NCI-H2196 treated with DMSO at 0.1 percent for 48 hours (cell line): ENCODE results near the gene PRAC2.
A peak's percentile ranks its signal among the peaks of the same experiment; 100 is the strongest.

Experiments
- DNase-seq: peaks from one replicate; lab custom pipeline; 2025; ENCODE audit not compliant: unreplicated experiment; lab: John Stamatoyannopoulos, UW

PRAC2 gene

DNA sequence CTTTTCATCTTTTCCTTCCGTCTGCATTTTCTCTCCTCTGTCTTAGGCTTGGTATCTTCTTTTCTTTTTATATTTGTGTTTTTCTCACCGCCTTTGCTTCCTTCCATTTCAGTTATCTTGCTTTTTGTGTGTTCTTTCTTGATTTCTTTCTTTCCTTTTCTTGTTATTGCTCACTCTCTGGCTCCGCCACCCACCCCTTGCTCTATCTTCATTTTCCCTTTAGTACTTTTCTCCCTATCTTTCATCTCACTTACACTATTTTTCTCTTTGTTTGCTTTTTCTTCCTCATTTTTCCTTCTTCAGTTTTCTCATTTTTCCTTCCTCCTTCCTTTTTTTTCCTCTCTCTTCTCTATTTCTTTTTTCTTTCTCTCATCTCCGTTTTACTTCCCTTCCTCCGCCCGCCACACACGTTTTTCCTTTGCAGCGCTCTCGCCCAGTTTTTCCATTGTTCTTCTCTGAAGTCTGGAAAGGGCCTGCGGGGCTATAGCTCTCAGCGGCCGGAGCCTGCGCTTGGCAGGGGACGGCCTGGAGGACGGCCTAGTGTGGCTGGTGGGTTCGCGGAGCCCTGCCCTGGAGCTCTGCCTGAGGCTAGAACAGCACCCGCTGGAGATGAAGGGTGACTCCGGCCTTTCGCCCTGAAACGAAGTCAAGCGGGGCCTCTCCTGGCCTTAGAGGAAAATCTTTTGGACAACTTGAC lies 10.8 kb downstream of the PRAC2 start:
- DNase-seq: no peak

DNA sequence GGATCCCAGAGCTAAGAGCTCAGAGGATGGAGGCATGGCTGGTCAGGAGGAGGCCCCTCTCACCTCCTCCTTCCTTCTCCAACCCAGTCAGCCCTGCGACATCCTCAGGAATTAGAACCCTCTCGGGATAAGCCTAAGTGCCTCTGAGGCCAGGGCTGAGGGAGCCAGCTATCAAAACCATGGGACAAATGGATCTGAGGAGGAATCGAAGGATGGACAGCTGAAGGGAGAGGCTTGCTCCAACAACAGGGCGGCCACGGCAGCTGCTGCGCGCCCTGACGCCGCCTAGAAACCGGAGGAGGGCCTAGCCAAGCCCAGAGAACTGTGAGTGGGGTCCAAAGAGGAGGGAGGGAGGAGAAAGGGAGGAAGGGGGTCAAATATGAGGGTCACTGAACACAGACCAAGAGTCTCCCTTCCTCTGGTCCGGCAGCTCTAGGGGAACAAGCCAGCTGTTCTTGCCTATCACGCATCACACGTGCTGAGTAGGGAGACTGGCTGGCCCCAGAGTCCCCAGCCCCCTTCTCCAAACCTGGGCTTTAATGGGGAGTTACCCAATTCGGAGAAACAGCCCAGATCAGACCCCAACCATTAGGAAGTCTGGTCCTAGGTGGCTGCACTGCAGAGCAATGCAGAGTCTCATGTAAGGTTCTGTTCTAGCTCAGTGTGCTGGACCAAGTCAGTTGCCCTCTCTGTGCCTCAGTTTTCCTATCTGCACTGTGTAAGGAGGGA lies 11.5 kb downstream of the PRAC2 start:
- no peak for DNase-seq

DNA sequence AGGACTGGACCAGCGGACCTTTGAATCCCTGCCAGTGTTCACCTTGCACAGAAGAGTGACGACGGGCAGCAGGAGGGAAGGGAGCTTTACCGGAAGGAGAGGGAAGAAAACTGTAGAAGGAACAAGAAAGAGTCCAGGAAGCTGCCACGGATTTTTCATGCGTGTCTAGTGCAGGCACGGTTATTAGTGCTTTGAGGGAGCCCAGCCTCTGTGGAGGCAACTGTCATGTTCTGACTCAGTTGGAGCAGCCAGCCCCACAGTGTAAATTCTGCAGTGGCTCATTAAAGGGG lies 12.0 kb downstream of the PRAC2 start:
- DNase-seq: no peak

DNA sequence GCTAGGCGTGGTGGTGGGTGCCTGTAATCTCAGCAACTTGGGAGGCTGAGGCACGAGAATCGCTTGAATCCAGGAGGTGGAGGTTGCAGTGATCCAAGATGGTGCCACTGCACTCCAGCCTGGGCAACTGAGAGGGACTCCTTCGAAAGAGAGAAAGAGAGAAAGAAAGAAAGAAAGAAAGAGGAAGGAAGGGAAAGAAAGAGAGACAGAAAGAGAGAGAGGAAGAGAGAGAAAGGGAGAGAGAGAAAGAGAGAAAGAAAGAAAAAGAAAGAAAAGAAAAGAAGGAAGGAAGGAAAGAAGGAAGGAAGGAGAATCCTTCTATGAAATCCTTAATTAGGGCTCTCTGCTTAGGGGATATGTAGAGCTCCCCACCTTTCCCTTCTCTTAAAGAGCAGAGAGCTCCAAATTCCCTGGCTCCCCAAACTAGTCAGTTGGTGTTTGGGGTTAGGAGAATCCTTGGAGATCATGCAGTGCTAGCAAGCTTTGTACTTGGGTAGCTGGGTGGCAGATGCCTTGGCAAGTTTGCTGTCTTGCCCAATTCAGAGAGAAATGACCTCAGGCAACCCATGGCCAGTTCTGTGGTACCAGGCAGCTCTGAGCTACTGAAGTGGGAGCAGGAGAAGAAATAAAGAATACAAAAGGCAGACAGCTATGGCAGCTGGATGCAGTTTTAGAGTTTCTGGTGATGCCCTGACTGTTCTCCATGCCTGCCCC lies 14.5 kb downstream of the PRAC2 start:
- no peak for DNase-seq

DNA sequence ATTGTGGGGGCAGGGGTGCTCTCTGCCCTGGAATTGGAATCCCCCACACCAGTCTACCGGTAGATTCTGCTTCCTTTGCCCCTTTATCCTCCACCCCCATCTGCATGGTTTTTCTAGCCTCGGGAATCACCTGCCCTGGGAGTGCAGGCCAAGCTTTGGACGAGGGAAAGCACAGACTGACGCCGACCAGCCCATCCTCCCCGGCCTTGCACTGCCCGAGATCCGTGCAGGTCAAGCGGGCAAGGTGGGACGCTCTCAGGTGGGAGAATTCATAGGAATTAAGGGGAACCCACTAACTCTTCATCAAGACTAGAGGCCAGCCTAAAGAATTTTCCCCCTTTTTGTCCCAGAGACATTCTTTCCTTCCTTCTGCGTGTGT lies 15.4 kb downstream of the PRAC2 start:
- DNase-seq: no peak

DNA sequence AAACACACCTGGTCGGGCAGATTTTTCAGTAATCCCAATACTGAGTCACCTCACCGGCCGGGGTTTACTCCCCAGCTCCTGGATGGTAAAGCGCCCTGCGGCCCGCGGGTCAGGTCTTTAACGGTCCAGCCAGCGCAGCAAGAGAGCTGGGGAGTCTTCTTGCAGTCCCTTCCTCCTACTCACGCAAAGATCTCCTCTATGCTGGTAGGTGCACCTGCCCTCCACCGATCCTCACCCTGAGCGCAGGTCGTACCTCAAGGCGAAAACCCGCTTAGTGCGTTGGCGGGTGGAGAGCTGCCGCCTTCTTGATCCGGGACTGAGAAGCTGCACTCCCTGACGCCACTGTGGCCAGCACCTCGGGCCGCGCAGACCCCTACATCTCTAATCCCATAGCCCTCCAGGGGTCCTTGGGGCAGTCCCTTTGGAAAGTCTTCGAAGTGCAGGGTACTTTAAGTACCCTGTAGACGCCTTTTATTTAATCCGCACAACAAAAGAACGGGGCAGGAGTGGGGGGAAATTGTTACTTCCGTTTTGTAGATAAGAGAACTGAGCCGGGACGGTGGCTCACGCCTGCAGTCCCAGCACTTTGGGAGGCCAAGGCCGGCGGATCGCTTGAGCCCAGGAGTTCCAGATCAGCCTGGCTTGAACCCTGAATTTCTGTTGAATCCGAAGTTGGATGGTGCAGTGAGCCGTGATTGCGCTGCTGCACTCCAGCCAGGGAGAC lies 16.0 kb downstream of the PRAC2 start:
- no peak for DNase-seq

DNA sequence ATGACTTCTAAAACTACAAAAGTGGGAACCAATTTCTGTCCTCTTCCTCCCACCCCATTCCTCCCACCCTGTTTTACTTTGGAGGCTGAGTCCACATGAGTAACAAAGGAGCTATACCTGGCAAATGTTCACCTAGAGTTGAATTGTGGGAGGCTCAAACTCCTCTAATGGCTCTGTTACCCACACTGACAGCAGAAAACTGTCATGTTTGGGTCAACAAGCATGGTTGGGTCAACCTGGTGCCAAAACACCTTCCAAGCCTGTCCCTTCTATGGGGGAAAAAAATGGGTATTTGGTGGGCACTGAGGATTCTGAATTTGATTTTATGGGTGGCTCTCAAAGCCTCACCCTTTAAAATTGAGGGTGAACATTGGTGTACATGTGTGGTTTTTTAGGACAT lies 17.6 kb downstream of the PRAC2 start:
- DNase-seq: no peak

DNA sequence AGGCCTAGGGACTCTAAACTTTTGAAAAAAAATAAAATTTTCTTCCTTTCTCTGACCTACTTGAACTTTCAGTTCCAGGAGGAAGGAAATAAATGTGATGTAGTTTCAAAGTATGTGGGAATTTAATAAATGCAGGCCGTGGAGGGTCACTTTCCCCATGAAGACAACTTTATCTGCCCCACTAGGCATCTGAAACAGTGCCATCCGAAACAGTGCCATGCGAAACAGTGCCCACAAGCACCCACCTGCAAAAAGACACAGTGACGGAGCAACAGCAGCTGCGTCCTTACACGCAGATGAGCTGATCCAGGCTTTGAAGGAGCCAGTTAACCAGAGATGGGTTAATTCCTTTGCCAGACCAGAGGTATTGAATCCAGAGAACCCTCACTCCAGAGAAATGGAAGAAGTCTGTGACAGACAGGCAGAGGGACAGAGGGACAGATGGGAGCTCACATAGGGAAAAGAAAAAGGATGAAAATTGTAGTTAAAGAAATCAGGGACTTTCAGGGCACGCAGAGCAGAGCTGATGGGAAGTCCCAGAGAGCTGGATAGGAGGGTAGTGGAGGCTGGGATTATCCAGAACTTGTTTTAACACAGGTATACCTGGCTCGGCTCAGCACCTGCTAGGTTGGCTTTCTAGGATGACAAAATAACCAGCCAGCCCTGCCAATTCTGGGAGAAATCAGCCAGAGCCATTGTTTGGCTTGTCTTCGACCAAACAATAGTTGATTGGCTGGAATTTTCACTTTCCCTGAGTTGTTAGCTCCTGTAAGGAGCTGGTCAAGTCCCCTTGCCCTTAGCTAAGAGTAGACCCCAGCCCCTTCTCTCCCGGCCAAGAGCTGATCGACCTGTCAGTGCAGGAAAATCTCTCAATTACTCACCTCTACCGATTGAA lies 22.6 kb downstream of the PRAC2 start:
- DNase-seq: peak; percentile 32

DNA sequence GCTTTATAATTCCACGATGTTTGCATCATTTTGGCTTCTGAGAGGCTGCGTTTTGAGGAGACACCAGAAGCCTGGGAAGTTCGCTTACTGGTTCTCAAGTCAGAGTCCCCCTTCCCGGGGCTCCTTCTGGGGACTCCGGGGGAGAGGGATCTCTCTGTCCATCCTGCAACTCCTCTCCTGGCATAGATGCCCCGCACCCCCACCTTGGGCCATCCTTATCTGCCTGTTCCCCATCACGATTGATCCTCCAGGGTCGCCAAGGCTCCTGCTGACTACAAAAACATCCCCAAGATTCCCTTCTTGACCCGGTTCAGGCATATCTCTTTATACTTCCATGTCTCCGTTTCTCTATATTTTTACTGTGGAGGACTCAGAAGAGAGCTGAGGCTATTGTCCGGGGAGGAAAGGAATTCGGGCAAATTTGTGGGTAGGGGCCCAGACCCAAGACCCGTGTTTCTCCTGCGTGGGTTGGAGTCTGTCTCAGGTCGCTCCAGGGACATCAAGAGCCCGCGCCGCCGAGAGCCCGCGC lies 24.0 kb downstream of the PRAC2 start:
- DNase-seq: no peak

DNA sequence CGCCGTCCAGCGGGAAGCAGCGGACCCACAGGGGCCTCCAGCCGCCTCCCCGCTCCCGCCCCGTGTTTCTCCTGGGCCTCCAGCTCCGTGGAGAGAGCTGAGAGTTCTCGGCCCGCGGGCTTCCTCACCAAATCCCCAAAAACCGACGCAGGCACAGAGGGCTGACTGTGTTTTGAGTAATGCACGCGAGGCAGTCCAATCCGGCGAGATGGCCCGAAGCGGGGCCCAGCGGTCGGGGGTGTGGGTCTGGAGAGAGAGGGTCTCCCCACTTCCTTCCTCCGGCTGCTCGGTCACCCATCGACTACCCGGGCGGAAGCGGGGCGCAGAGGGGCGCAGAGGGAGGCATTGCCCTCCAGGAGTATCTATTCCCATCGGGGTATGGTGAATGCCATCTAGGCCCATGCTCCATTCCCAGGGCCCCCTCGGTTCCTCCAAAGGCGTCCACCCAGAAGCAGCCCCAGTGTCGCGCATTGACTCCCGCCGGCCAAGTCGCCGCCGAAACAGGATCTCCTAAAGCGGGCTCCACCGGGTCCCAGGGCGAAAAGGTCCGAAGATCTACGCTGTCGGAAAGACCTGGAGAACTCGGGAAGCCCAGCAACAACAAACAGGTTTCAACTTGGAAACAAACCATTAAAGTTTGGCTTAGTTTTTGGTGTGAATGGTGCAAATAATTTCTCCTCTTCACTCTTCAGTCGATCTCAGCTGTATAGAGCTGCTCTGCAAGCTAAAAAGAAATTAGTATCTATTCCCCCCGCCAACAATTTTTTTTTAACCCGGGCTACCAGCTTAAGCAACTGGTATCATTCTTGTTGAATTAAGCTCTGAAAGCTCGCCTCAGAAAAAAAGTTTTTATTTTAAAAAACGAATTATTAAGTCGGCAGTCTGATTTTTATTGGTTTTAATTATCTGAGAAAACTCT lies 24.7 kb downstream of the PRAC2 start:
- no peak for DNase-seq

DNA sequence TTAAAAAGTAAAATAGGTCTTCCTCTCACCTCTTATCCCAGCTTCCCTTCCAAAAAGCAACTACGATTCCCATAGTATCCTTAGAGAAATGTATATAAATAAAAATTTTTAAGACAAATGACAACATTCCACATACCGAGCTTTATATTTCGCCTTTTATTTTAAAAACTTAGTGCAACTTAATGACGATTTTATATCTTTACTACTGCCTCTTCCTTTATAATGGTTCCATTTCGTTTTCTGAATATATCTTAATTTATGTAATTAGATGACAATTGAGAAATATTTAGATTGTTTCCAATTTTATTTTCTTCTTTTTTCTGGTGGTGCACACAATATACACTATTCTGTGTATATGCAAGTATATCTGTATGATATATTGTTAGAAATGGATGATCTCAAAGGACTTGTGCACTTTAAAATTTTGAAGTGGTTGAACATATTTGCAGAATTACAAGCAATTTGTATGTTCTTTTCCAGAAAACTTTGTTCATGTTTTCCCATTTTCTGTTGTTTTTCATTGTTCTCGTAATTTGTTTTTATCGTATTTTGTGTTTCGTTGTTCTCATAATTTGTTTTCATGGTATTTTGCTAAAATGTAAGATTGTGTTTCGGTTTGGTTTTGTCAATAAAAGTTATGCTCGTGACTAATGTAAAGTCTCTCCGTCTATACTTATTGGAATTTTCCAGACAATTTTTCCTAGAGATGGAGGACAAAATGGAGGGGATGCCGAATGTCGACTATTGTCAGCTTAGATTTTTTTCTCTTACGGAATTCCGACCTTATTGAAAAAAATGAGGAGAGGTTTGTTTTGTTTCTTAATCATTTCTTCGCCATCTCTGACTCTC lies 26.0 kb downstream of the PRAC2 start:
- no peak for DNase-seq

DNA sequence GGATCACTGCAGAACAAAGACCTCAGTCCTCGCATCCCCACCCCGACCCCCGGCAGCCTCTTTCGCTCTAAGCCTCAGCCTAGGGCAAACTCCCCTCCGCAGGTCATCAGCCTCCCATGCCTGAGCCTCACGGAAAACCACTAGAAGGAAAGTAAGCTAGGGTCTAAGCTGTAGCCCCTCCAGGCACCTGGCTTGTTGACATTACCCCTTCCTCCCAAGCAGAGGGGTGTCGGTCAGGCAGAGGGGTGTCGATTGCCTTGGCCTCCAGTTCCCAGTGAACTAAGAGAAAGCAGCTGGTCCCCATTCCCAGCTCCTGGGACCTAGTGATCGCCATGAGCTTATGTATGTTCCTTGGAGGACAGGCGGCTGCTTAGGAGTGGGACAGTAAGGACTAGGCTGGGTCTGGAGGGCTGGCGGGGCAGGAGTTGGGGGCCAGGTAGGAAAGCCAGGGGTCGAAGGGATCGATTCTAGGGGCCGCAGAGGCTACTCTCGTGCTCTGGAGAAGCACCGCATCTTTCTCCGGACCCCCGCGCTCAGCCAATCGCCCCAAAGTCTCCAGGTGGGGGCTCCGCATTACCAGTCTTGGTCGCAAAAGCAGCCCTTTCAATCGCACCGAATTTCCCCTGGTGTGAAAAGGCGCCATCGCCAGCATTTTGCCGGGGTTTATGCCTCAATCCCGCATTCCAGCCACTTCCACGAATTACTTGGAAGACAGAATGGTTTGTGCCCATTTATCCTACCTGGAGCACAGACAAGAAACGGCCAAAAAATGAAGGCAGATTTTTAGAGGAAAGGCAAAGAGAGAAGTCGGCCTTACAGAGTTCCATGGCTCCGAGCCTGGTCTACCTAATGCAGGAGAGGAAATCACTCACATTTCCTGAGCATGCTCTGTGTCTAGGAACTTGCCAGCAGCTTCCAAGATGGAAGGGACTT lies 26.9 kb downstream of the PRAC2 start:
- DNase-seq: no peak

DNA sequence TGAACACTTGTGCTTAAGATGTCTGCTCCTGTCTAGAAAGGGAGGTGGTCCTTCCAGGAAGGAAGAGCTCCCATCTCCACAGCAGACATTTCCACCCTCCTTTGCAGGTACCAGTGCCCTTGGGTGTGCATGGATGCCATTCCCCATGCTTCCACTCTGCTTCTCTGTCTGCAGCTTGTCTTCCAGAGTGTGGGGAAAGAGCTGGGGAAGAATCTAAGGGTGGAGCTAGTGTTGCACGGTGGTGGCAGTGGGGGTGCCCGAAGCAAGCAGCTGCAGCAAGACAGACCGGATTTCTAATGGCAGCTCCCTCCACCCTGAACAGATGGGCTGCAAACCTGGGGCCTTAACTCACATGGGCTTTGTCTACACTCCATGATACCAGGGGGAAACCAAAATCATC lies 28.2 kb downstream of the PRAC2 start:
- no peak for DNase-seq

DNA sequence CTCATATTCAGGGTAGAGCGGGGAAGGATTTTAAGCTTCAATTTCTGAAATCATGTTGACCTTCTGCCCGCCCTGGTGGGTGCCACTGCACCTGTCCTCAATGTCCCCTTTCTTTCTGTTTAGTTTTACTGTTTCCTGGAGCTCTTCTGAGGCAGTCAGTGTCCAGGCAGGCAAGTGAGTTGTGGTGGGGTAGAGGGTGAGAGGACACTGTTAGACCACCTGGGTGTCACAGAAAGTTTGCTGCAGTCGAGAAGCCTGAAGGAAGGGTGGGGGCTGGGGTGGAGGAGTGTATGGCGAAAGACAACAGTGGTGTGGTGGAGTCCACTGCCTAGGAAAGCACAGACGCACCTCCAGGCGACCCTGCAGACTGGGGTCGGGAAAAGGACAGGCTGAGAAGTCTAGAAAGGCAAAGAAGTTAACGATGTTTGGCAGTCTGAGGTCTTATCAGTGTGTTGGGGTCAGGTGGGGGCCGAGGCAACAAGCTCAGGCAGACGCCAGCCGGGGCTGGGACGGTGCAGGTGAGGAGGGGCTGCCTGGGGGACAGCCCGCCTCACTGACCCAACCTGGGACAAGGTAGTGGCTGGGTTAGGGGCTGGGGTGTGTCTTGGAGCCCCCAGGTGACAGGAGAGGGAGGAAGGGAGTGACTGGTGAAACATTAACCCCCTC lies 28.9 kb downstream of the PRAC2 start:
- DNase-seq: no peak

DNA sequence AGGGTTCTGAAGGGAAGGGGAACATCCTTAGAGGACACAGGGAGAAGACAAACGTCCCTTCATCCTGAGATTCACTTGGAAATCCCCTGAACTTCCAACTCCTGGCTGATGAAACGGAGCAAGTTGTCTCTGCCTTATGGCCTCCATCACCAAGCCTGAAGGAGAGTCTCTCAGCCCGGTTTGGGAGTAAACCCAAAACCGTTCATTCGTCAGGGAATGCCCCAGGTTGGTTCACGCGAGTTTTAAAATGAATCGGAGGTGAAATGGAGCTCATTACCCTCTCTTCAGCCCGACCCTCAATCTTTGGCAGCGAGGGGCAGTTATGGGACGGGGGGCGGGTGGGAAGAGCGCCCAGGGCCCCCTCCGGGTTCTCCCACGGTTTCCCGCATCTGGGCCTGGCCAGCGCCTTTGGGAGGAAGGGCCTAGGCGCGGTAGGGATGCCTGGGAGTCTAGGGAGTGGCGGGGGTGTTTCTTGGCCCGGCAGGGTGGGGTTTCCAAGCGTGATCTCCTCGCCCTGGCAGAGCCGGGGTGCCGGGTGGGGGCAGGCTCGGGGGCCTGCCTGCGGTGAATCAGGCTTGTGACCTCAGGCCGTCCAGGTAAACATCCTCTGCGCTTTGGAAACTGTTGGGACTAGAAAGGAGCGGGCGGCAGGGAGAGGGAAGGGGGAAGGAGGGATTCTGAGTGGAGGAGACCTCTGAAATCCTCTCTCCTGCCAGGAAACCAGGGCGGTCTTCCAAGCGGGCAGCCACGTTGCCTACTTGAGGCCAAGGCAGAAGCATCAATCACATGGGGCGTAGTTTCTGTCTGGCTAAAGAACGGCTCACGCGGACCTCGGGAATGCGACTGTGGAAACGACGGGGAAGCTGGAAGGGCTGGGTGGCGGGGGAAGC lies 29.7 kb downstream of the PRAC2 start:
- DNase-seq: no peak
